KOPT-K1 (cell line): ENCODE measurements around the gene IFNG-AS1.

Experiments used
- H3K27ac ChIP-seq: fragments of 200-600 bp; sonication (generic); 2 replicates; pipeline ENCODE4 v1.5.1; 2016; ENCODE audit warnings: antibody characterized with exemption, mild to moderate bottlenecking, low read depth, low read length; ENCODE audit not compliant: poor library complexity, severe bottlenecking
- H3K36me3 ChIP-seq: fragments of 200-600 bp; sonication (generic); 2 replicates; pipeline ENCODE4 v1.5.1; 2017; ENCODE audit warnings: antibody characterized with exemption, mild to moderate bottlenecking, low read length, moderate library complexity; ENCODE audit not compliant: insufficient read depth
- H3K9me3 ChIP-seq: fragments of 200-600 bp; sonication (generic); 2 replicates; pipeline ENCODE4 v1.5.1; 2017; ENCODE audit warnings: antibody characterized with exemption, low read length, mild to moderate bottlenecking; ENCODE audit not compliant: insufficient read depth, poor library complexity, severe bottlenecking

Gene IFNG-AS1

DNA sequence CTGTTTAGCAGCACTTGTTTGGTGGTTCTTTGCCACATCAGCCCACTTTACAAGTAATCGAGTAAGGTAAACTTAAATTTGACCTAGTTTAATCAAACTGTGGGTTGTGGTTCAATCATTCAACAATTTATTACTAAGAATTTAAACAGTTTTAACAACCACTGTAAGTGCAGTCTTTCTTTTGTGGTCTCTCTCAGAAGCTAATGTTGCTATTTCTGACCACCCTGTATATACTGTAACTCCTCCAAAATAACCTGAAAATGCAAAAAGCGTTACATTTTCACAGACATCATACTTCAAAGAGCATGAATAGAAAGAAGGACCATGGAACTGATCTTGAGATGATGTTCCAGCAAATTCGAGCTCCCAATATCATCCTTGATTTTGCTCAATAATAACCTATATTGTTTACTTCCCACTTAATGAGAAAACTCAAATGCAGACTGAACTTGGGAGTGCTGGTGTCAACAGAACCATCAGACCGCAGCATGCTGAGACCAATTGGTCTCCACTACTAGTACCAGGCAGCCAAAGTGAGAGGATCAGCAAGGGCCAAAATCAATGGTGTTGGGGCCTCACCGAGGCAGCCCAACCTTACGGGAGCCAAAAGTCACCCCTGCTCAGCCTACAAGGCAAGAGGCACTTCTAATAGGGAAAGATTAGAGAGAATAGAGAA lies 22.1 kb downstream of the IFNG-AS1 start:
- H3K36me3 ChIP-seq = no peaks in the 10 kb centered on the region
- H3K27ac ChIP-seq = no peak overlapping the region
- no peaks in the 10 kb centered on the region for H3K9me3 ChIP-seq

- no peak overlapping the region for H3K27ac ChIP-seq
- H3K9me3 ChIP-seq = no peaks in the 10 kb centered on the region
- H3K36me3 ChIP-seq = no peaks in the 10 kb centered on the region
Observed at GRCh38 chr12:68011882-68012207, 22.6 kb downstream of the IFNG-AS1 start.

DNA sequence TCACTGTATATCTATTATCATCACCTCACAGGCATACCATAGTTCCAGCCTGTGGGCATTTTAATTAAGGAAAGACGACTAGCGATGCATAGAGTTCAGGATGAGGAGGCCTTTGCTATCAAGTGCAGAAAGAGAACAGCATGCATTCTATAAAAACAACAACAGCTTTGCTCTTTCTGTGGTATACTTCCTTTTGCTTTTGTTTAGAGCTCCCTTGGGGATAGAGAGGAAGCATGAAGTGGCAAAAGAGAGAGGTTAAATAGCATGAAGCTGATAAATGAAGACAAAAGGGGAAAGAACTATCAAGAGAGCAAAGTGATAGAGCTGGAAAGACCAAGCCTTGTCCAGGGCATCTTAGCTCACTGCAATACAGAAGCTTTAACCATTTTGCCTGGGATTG lies 23.5 kb downstream of the IFNG-AS1 start:
- H3K9me3 ChIP-seq = no peaks in the 10 kb centered on the region
- H3K27ac ChIP-seq = no peak overlapping the region
- no peaks in the 10 kb centered on the region for H3K36me3 ChIP-seq

DNA sequence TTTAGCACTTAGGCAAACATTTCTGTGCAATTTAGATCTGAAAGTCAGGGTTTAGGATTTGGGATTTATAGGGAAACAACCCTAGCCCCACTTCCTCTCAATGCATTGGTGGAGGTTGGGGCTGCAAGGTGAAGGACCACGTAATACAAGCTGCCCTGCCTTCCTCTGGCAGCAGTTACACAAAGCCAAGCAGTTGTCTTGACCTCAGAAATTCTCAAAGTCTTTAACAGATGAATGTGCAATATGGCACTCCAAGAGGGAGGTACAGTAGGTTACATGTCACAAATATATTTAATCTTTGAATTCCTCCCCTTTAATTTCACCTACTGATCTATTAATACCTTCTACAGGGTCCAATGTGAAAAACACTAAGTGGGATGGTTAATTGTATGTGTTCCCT lies 23.9 kb downstream of the IFNG-AS1 start:
- no peaks in the 10 kb centered on the region for H3K36me3 ChIP-seq
- H3K27ac ChIP-seq = no peak overlapping the region
- no peaks in the 10 kb centered on the region for H3K9me3 ChIP-seq

- no peaks in the 10 kb centered on the region for H3K9me3 ChIP-seq
- H3K36me3 ChIP-seq = no peaks in the 10 kb centered on the region
- H3K27ac ChIP-seq = no peak overlapping the region
Observed at GRCh38 chr12:68016136-68016535, 26.9 kb downstream of the IFNG-AS1 start.

DNA sequence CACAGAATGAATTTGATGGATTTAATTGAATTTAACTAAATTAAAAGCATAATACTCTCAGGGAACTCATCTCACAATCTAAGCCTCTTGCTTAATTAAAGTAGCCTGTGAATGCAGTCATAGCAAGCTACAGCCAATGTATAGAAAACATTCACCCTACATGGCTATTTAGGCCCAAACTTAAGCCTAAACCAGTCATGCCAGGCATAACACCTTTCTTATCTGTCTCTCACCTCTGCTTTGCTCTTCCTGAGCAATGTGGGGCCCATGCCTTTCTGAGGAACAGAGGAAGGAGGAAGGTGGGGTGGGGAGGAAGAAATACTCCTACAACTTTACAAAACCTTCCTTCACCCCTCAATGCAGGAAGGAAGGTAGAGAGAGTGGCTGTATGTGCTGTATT lies 29.1 kb downstream of the IFNG-AS1 start:
- no peaks in the 10 kb centered on the region for H3K36me3 ChIP-seq
- H3K27ac ChIP-seq = no peak overlapping the region
- no peaks in the 10 kb centered on the region for H3K9me3 ChIP-seq

- no peak overlapping the region for H3K27ac ChIP-seq
- H3K36me3 ChIP-seq = no peaks in the 10 kb centered on the region
- H3K9me3 ChIP-seq = no peaks in the 10 kb centered on the region
Observed at GRCh38 chr12:68020049-68020448, 30.8 kb downstream of the IFNG-AS1 start.

GRCh38 chr12:68020699-68021098 lies 31.5 kb downstream of the IFNG-AS1 start:
- Histone ChIP-seq H3K27ac (no peak overlapping the region), H3K9me3 (no peaks in the 10 kb centered on the region), H3K36me3 (no peaks in the 10 kb centered on the region)

DNA sequence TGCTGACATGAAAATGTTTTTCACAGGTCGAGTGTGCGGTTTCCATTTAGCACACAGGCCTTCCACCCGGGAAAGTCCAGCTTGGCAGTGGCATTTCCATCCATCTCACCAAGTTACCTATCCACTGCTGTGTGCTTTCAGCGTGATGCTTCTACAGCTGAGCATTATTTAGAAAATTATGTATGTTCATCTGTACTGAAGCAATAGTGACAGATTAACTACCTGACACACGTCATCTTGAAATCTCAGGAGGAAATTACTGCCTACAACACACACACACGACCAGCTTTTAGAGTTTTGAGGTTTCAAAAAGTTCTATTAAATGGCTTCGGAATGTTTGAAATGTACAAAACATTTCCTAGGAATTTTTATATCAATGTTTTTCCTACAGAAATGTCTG lies 39.4 kb downstream of the IFNG-AS1 start:
- no peaks in the 10 kb centered on the region for H3K36me3 ChIP-seq
- H3K9me3 ChIP-seq = no peaks in the 10 kb centered on the region
- no peak overlapping the region for H3K27ac ChIP-seq

GRCh38 chr12:68030248-68030647 lies 41.0 kb downstream of the IFNG-AS1 start:
- Histone ChIP-seq H3K36me3 (no peaks in the 10 kb centered on the region), H3K9me3 (no peaks in the 10 kb centered on the region), H3K27ac (no peak overlapping the region)

GRCh38 chr12:68031174-68031573 lies 41.9 kb downstream of the IFNG-AS1 start:
- Histone ChIP-seq H3K36me3 (no peaks in the 10 kb centered on the region), H3K27ac (no peak overlapping the region), H3K9me3 (no peaks in the 10 kb centered on the region)

DNA sequence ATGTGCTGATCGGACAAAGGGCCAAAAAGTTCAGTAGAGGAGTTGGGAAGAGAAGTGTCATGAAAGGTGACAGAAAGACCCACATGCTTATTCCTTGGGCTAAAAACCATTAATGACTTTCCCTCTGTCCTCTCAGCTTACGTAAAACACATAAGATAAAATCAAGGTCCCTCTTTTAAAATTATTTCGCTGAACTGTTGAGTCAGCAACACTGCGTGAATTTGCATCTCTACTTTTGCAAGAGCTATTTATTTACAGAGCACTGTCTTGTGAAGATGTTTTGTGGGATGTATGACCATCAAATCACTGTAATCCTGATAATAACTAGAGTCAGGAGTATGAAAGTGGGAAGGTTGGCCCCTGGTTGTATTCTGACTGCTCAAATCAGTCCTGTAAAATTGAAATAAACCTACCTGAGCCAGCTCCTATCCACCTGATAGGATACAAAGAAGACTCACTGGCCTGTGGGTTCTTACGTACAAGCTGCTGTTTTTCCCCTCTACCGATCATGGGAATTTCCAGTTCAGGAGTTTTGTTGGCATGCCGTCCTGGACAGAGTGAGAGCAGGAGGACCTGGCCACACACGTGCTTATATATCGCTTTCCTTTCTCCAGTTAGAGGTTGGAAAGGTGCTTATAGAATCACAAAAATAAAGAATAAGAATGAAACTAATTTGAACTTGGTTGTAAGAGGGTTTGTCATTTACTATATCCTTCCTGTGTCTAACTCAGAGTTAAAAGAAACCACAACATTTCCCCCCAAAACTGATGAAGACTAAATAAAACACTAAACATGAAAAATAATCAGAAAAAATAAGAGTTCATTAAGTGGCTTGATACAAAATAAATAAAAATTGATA lies 42.9 kb downstream of the IFNG-AS1 start:
- H3K27ac ChIP-seq = no peak overlapping the region
- no peaks in the 10 kb centered on the region for H3K36me3 ChIP-seq
- H3K9me3 ChIP-seq = no peaks in the 10 kb centered on the region

DNA sequence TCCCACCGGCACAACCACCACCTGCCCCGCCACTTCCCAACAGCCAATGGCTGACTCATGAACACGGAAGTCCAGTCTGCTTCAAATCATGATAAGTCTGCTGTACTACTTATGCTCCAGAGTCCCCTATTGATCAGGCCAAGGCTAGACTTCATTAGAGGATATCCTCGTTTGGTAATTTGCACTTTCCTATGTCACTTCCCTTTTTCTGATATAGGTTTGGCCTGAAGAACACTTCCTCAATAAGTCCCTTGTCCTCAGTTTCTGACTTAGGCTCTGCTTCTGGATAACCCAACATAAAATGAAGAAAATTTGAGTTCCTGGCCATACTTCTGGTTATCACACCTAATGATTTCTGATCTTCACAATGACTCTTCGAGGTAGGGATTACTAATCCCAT lies 45.3 kb downstream of the IFNG-AS1 start:
- Histone ChIP-seq H3K9me3 (no peaks in the 10 kb centered on the region), H3K36me3 (no peaks in the 10 kb centered on the region)

DNA sequence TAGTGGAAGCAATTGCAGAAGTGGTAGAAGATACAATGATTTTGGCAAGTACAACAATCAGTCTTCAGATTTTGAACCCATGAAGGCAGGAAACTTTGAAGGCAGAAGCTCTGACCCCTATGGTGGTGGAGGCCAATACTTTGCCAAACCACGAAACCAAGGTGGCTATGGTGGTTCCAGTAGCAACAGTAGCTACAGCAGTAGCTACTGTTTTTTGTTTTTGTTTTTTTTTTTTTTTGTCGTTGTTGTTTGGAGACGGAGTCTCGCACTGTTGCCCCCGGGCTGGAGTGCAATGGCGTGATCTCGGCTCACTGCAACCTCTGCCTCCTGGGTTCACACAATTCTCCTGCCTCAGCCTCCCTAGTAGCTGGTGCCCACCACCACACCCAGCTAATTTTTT lies 47.4 kb downstream of the IFNG-AS1 start:
- H3K27ac ChIP-seq = no peak overlapping the region
- H3K36me3 ChIP-seq = no peaks in the 10 kb centered on the region

More for the DNA sequence above, 45.3 kb downstream of the IFNG-AS1 start:
- H3K27ac ChIP-seq = no peak overlapping the region

DNA sequence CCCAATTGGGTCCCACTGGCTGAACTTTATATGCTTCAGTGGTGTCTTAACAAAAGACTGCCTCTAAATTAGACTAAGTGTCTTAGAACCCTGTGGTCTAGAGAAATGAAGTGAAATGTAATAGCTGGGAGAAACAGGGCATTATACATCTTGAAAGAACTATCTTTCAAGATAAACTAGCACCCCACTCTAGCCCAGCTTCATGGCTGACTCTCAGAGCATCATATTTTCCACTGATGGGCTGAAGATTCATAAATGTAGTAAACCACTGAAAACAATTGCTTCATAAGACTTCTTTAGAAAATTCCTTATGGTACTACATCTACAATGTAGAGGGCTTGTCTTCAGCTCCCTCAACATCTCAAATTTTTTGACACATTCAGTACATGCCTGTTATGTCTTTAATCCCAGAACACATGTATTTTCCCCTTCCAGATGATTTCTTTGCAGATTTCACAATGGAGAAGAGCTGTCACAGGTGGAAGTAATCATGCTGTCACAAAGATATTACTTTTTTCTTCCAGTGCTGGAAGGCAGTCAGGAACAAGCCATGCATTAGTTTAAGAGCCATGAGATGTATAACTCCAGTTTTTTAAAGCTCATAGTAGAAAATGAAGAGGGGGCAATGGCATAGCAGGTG lies 48.5 kb downstream of the IFNG-AS1 start:
- Histone ChIP-seq H3K9me3 (no peaks in the 10 kb centered on the region), H3K27ac (no peak overlapping the region), H3K36me3 (no peaks in the 10 kb centered on the region)

More for the DNA sequence above, 47.4 kb downstream of the IFNG-AS1 start:
- H3K9me3 ChIP-seq = no peaks in the 10 kb centered on the region
